Activated B cell treated with CpG ODN at 0.5 μM for 24 hours (primary cell): ENCODE measurements around the gene NCAM1. TPM values are rescaled to one million over a fixed set of nuclear protein-coding genes. Genes with fewer than 3 reads are reported as not detected.

Experiments used
- ATAC-seq: fragments of 200-7000 bp; cut with Tn5 transposase; one replicate; pipeline ENCODE4 v1.10.0; 2021; ENCODE audit warnings: low read depth, mild to moderate bottlenecking, moderate library complexity
- CTCF ChIA-PET: fragments of 350-600 bp; sonication (Branson Sonifier 250); formaldehyde crosslinking; loops from one replicate; lab custom pipeline; 2021; ENCODE audit warnings: antibody characterized with exemption; lab: Charles Lee
- POLR2A ChIA-PET: fragments of 350-600 bp; sonication (Branson Sonifier 250); formaldehyde crosslinking; loops from one replicate; lab custom pipeline; 2021; ENCODE audit warnings: antibody characterized with exemption; lab: Charles Lee
- DNase-seq: peaks from one replicate; pipeline ENCODE4 v3.0.0; 2022
- H3K27ac Mint-ChIP-seq: one replicate; pipeline ENCODE4 v1.8.0; 2020; ENCODE audit warnings: mixed read lengths
- H3K27me3 Mint-ChIP-seq: one replicate; pipeline ENCODE4 v1.8.0; 2021; ENCODE audit warnings: mixed read lengths
- H3K36me3 Mint-ChIP-seq: one replicate; pipeline ENCODE4 v1.8.0; 2021; ENCODE audit warnings: low read depth, mixed read lengths
- H3K4me1 Mint-ChIP-seq: one replicate; pipeline ENCODE4 v1.8.0; 2021; ENCODE audit warnings: mixed read lengths
- H3K4me3 Mint-ChIP-seq: one replicate; pipeline ENCODE4 v1.8.0; 2020; ENCODE audit warnings: mild to moderate bottlenecking, mixed read lengths
- H3K9me3 Mint-ChIP-seq: one replicate; pipeline ENCODE4 v1.8.0; 2020; ENCODE audit warnings: mixed read lengths
- CTCF ChIP-seq: fragments of 200-600 bp; IDR thresholded peaks from one replicate; pipeline ENCODE4 v1.8.0; 2022; ENCODE audit warnings: antibody characterized with exemption, mild to moderate bottlenecking
- intact Hi-C: fragments of 100-400 bp; cut with micrococcal nuclease; formaldehyde crosslinking; loops from one replicate; pipeline ENCODE4 v1.15.1; 2024
- total RNA-seq: library from RNA; stranded (reverse); gene quantifications from 2 replicates; pipeline ENCODE4 v1.2.3, GENCODE V29; 2022

The NCAM1 gene
- total RNA-seq, 1 donor from 2014 or later = not detected

- no peak for TF ChIP-seq CTCF
- ChIA-PET POLR2A (no interaction called here), CTCF (no interaction called here)
- DNase-seq (no peak), ATAC-seq (no peak)
- Mint-ChIP-seq H3K4me3 (no peak overlapping the region), H3K27me3 (no peaks in the 10 kb centered on the region), H3K36me3 (no peaks in the 10 kb centered on the region), H3K4me1 (no peaks in the 10 kb centered on the region), H3K9me3 (no peaks in the 10 kb centered on the region), H3K27ac (no peak overlapping the region)
- intact Hi-C loops = no loop called here
Observed at GRCh38 chr11:113019711-113020110, 58.5 kb downstream of the NCAM1 start.

- no peaks in the 10 kb centered on the region for H3K27me3 Mint-ChIP-seq
- POLR2A ChIA-PET = no interaction called here
- no peak for TF ChIP-seq CTCF
- no peak for ATAC-seq
- no peaks in the 10 kb centered on the region for H3K9me3 Mint-ChIP-seq
- no peak for DNase-seq
- no peak overlapping the region for H3K4me3 Mint-ChIP-seq
- no peak overlapping the region for H3K27ac Mint-ChIP-seq
- CTCF ChIA-PET = no interaction called here
- intact Hi-C loops = no loop called here
- H3K36me3 Mint-ChIP-seq = no peaks in the 10 kb centered on the region
- no peaks in the 10 kb centered on the region for H3K4me1 Mint-ChIP-seq
Observed at GRCh38 chr11:113021111-113021510, 59.9 kb downstream of the NCAM1 start.

GRCh38 chr11:113022262-113022661 lies 61.0 kb downstream of the NCAM1 start:
- no peak for ATAC-seq
- intact Hi-C loops = no loop called here
- no peaks in the 10 kb centered on the region for H3K4me1 Mint-ChIP-seq
- CTCF ChIA-PET = no interaction called here
- POLR2A ChIA-PET = no interaction called here
- DNase-seq = no peak
- H3K27ac Mint-ChIP-seq = no peak overlapping the region
- no peaks in the 10 kb centered on the region for H3K9me3 Mint-ChIP-seq
- H3K27me3 Mint-ChIP-seq = no peaks in the 10 kb centered on the region
- TF ChIP-seq CTCF = no peak
- H3K36me3 Mint-ChIP-seq = no peaks in the 10 kb centered on the region
- no peak overlapping the region for H3K4me3 Mint-ChIP-seq

GRCh38 chr11:113023228-113023627 lies 62.0 kb downstream of the NCAM1 start:
- POLR2A ChIA-PET = no interaction called here
- intact Hi-C loops = no loop called here
- Mint-ChIP-seq H3K27ac (no peak overlapping the region), H3K9me3 (no peaks in the 10 kb centered on the region), H3K36me3 (no peaks in the 10 kb centered on the region), H3K4me3 (no peak overlapping the region), H3K27me3 (no peaks in the 10 kb centered on the region), H3K4me1 (no peaks in the 10 kb centered on the region)
- TF ChIP-seq CTCF = no peak
- CTCF ChIA-PET = no interaction called here
- ATAC-seq = no peak
- no peak for DNase-seq

GRCh38 chr11:113023986-113024385 lies 62.8 kb downstream of the NCAM1 start:
- Mint-ChIP-seq H3K36me3 (no peaks in the 10 kb centered on the region), H3K27ac (no peak overlapping the region), H3K4me1 (no peaks in the 10 kb centered on the region), H3K4me3 (no peak overlapping the region), H3K9me3 (no peaks in the 10 kb centered on the region), H3K27me3 (no peaks in the 10 kb centered on the region)
- POLR2A ChIA-PET = no interaction called here
- DNase-seq = no peak
- TF ChIP-seq CTCF = no peak
- intact Hi-C loops = no loop called here
- ATAC-seq = no peak
- CTCF ChIA-PET = no interaction called here
